ENCODE results near the gene PACSIN1.

GRCh38 chr6:34540841-34541240, 75.0 kb downstream of the PACSIN1 start:
- TF ChIP-seq POLR2AphosphoS5 (IDR thresholded peaks at IDR 0.05) (no peak), EP300 (IDR thresholded peaks at IDR 0.05) (no peak), CTCF (IDR thresholded peaks at IDR 0.05) (no peak)
